AG04450 (cell line): ENCODE results near the gene STKLD1. TPM values are rescaled to one million over a fixed set of nuclear protein-coding genes. Genes with fewer than 3 reads are reported as not detected.

ENCODE experiments used
- CTCF ChIA-PET: fragments of 300-600, 350-600 bp; formaldehyde crosslinking; extraction: SDS; loops from one replicate; lab custom pipeline; 2022; ENCODE audit warnings: antibody characterized with exemption, inconsistent platforms; lab: Charles Lee
- POLR2A ChIA-PET: fragments of 350-600 bp; formaldehyde crosslinking; extraction: SDS; loops from one replicate; lab custom pipeline; 2021; ENCODE audit warnings: antibody characterized with exemption, inconsistent platforms; lab: Yijun Ruan, JAX
- DNase-seq: peaks from one replicate; pipeline ENCODE4 v3.0.0-alpha.2; 2011; ENCODE audit warnings: low read depth, low spot score
- H3K27ac ChIP-seq: one replicate; pipeline ENCODE4 v1.5.1; 2012; ENCODE audit warnings: low read depth, low read length, control low read depth
- H3K27me3 ChIP-seq: one replicate; pipeline ENCODE4 v1.6.0; 2012; ENCODE audit warnings: low read length; ENCODE audit not compliant: control insufficient read depth, insufficient read depth
- H3K4me3 ChIP-seq: 2 replicates; pipeline ENCODE4 v1.5.1; 2011; ENCODE audit warnings: mild to moderate bottlenecking, low read depth, low read length, control low read depth
- H3K9me3 ChIP-seq: 2 replicates; pipeline ENCODE4 v1.5.1; 2012; ENCODE audit warnings: low read length; ENCODE audit not compliant: control insufficient read depth, insufficient read depth
- CTCF ChIP-seq: IDR thresholded peaks from 2 replicates; pipeline ENCODE4 v1.5.1; 2011; ENCODE audit warnings: low read depth, low read length, control low read depth, inconsistent platforms
- polyA plus RNA-seq: library from polyadenylated mRNA; depleted of rRNA; stranded (reverse); fragments of >200 nt; gene quantifications from 2 replicates; pipeline ENCODE4 v1.2.3, GENCODE V29; 2011

STKLD1 gene
- polyA plus RNA-seq, 1 experiment = 0.95 TPM

- Histone ChIP-seq H3K9me3 (peaks cover 5% of the 10 kb centered on the region; the same call in 1 of the 2 replicates), H3K27ac (peak overlapping the region; percentile 39), H3K4me3 (no peak overlapping the region), H3K27me3 (no peaks in the 10 kb centered on the region)
- DNase-seq = no peak
- TF ChIP-seq CTCF = peak; percentile 64
- ChIA-PET CTCF (interaction anchor here (0.7 to 1.0 kb wide), 2 partner anchors 19 to 208 kb away, joined by 3 to 5 read pairs; no protein-coding TSS in a partner anchor), POLR2A (interaction anchor here (0.6 to 0.7 kb wide), 2 partner anchors 8 to 10 kb away, joined by 3 read pairs; no protein-coding TSS in a partner anchor)
These were observed 24.1 kb upstream of the STKLD1 start for GRCh38 chr9:133351908-133352634.

- H3K27ac ChIP-seq = peak overlapping the region; percentile 47
- TF ChIP-seq CTCF = no peak
- ChIA-PET POLR2A (interaction anchor here (0.6 to 1.1 kb wide), 2 partner anchors 9 to 14 kb away, joined by 3 read pairs; no protein-coding TSS in a partner anchor), CTCF (interaction anchor here (1.0 kb wide), 1 partner anchor 209 kb away, joined by 3 read pairs; no protein-coding TSS in a partner anchor)
- H3K4me3 ChIP-seq = no peak overlapping the region
- H3K9me3 ChIP-seq = peaks cover 5% of the 10 kb centered on the region; the same call in 1 of the 2 replicates
- DNase-seq = no peak
- H3K27me3 ChIP-seq = no peaks in the 10 kb centered on the region
These were observed 23.4 kb upstream of the STKLD1 start for GRCh38 chr9:133352635-133353340.

GRCh38 chr9:133353548-133353947 lies 22.6 kb upstream of the STKLD1 start:
- peaks cover under 1% of the 10 kb centered on the region; the same call in 1 of the 2 replicates for H3K9me3 ChIP-seq
- no peak overlapping the region for H3K4me3 ChIP-seq
- TF ChIP-seq CTCF = no peak
- DNase-seq = no peak
- CTCF ChIA-PET = no interaction called here
- no peak overlapping the region for H3K27ac ChIP-seq
- no peaks in the 10 kb centered on the region for H3K27me3 ChIP-seq
- POLR2A ChIA-PET = interaction anchor here (1.1 kb wide), 1 partner anchor 15 kb away, joined by 3 read pairs; no protein-coding TSS in a partner anchor

GRCh38 chr9:133354766-133355165 lies 21.4 kb upstream of the STKLD1 start:
- no peak for TF ChIP-seq CTCF
- Histone ChIP-seq H3K27me3 (no peaks in the 10 kb centered on the region), H3K4me3 (0 out of 2 replicates have a peak overlapping the region, but pooled peaks have one; percentile 2), H3K27ac (no peak overlapping the region), H3K9me3 (no peaks in the 10 kb centered on the region; the same call in 1 of the 2 replicates)
- ChIA-PET POLR2A (no interaction called here), CTCF (no interaction called here)
- no peak for DNase-seq
